ENCODE data around the gene FZD10. TPM values are rescaled to one million over a fixed set of nuclear protein-coding genes. Genes with fewer than 3 reads are reported as not detected.

The FZD10 gene
- total and polyA plus RNA-seq, 2 of the 8 experiments (the other 6 are each of a cell fraction or from before 2014, with no cell fraction given) = 0.11 to 0.60 TPM

DNA sequence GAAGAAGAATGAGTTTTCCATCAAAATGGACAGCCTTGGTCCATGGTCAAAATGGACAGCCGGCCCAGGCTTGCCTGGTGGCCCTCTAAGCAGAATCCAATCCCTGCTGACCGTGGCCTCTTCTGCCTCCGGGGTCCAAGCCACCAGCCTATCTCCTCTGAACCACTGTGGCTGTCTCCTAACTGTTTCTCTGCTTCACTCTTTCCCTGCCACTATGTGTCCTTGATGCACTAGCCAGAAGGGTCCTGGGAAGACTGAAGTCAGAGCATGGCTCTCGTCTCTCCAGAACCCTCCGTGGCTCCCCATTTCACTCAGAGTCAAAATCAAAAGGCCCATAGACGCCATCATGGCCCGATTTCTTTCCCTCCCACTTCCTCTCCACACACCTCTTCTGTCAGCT is 8.5 kb upstream of the FZD10 start:
- no peaks in the 10 kb centered on the region for H3K23me2 ChIP-seq (ENCODE audit: low read depth, low read length)
- TF ChIP-seq RNF2 (IDR thresholded peaks at IDR 0.05; ENCODE audit: borderline replicate concordance, low read depth, low read length, missing control alignments, poor library complexity, severe bottlenecking) = no peak
- TF ChIP-seq SP4 (IDR thresholded peaks at IDR 0.05; ENCODE audit: low read length) = no peak
- no peak for TF ChIP-seq RFX5 (IDR thresholded peaks at IDR 0.05; ENCODE audit: borderline replicate concordance, low read depth, low read length)
- no peak for TF ChIP-seq JUND (IDR thresholded peaks at IDR 0.05; ENCODE audit: low read length)
- TF ChIP-seq HDAC6 (IDR thresholded peaks at IDR 0.05; ENCODE audit: low read depth, low read length) = no peak
- no peak for TF ChIP-seq SIX5 (IDR thresholded peaks at IDR 0.05; ENCODE audit: low read depth, low read length)
- no peak for TF ChIP-seq JUN (IDR thresholded peaks at IDR 0.05; ENCODE audit: low read depth, low read length)
- H3K27ac ChIP-seq (ENCODE audit: low read depth, low read length) = no peak overlapping the region
- no peak overlapping the region for H2BK5ac ChIP-seq (ENCODE audit: low read depth, low read length)
- no peak overlapping the region for H3K4ac ChIP-seq (replicated peaks; ENCODE audit: insufficient read length, low read depth, low read length)
- no peaks in the 10 kb centered on the region for H3K79me1 ChIP-seq (ENCODE audit: low read depth, low read length)
- no peak overlapping the region for H2BK12ac ChIP-seq (ENCODE audit: low read depth, low read length)
- H2AK5ac ChIP-seq (ENCODE audit: low read depth, low read length) = no peak overlapping the region
- no peak overlapping the region for H4K8ac ChIP-seq (ENCODE audit: extremely low read depth, insufficient read depth, low read length)
- ChIA-PET POLR2A (ENCODE audit: partially characterized antibody) (no interaction called here), CTCF (ENCODE audit: partially characterized antibody) (interaction anchor here (0.9 to 1.3 kb wide), 3 partner anchors 41 to 112 kb away, joined by 3 to 4 read pairs (median 4); no protein-coding TSS in a partner anchor)
- H2BK120ac ChIP-seq (replicated peaks; ENCODE audit: low read depth, low read length) = no peak overlapping the region
- DNase-seq (ENCODE audit: low read depth in 1 of 2, low spot score in 2 of 2) (no peak), FAIRE-seq (no peak)
- no peak overlapping the region for H3K18ac ChIP-seq (ENCODE audit: extremely low read depth, low read length)
- no peak overlapping the region for H3K9ac ChIP-seq (replicated peaks in 1 of 4; ENCODE audit: extremely low read depth in 1 of 4, low read depth in 3 of 4, low read length in 3 of 4)
- H3K36me3 ChIP-seq (ENCODE audit: control insufficient read depth in 2 of 4, insufficient read depth in 4 of 4, low read length in 3 of 4) = no peaks in the 10 kb centered on the region
- H3K27me3 ChIP-seq (replicated peaks in 1 of 4; ENCODE audit: control insufficient read depth in 3 of 4, extremely low read depth in 1 of 4, insufficient read depth in 3 of 4, low read length in 3 of 4) = peaks cover 32 to 82% (median 60%) of the 10 kb centered on the region in 4 experiments
- no peak overlapping the region for H3K4me2 ChIP-seq (ENCODE audit: insufficient read depth in 1 of 2, low read depth in 2 of 2, low read length in 2 of 2)
- 90% methylated on average over 7 of the region's 7 CpGs; no CpG with 5 or more reads in 1 of the 2 experiments for WGBS, 2 experiments (ENCODE audit: extremely low coverage in 1 of 2, insufficient coverage in 1 of 2, insufficient read length in 1 of 2, insufficient replicate concordance in 2 of 2, low coverage in 1 of 2, low lambda C conversion rate in 2 of 2, missing lambda C conversion rate in 1 of 2)
- peaks cover 0 to 2% of the 10 kb centered on the region in 2 experiments for H4K20me1 ChIP-seq (replicated peaks in 1 of 2; ENCODE audit: control insufficient read depth in 1 of 2, insufficient read depth in 2 of 2, low read length in 2 of 2)
- H3K4me1 ChIP-seq (replicated peaks in 1 of 4; ENCODE audit: control insufficient read depth in 3 of 4, insufficient read depth in 4 of 4, low read length in 3 of 4) = peaks cover 5 to 9% (median 8%) of the 10 kb centered on the region in 4 experiments
- H3K14ac ChIP-seq (ENCODE audit: insufficient read length) = no peak overlapping the region
- H4K5ac ChIP-seq (ENCODE audit: insufficient read length, low read depth, low read length) = no peak overlapping the region
- H3K4me3 ChIP-seq (ENCODE audit: extremely low read depth in 1 of 4, insufficient read depth in 2 of 4, low read depth in 3 of 4, low read length in 4 of 4) = no peak overlapping the region
- no peak overlapping the region for H2BK15ac ChIP-seq (ENCODE audit: low read length)
- H3K56ac ChIP-seq (replicated peaks; ENCODE audit: insufficient read length, low read depth, low read length) = no peak overlapping the region
- H2AFZ ChIP-seq (ENCODE audit: low read length) = no peak overlapping the region
- H2BK20ac ChIP-seq (ENCODE audit: low read length) = no peak overlapping the region
- no peaks in the 10 kb centered on the region for H3K9me3 ChIP-seq (ENCODE audit: insufficient read depth in 2 of 2, low read depth in 1 of 2, low read length in 1 of 2)
- no peak overlapping the region for H3K23ac ChIP-seq (ENCODE audit: insufficient read length)
- H3K79me2 ChIP-seq (ENCODE audit: control insufficient read depth in 1 of 2, insufficient read depth in 2 of 2, low read length in 2 of 2) = no peaks in the 10 kb centered on the region
- H4K91ac ChIP-seq (replicated peaks; ENCODE audit: insufficient read length, low read length) = no peak overlapping the region
